Measurements from ENCODE around the gene TFF3. TPM values are rescaled to one million over a fixed set of nuclear protein-coding genes. Genes with fewer than 3 reads are reported as not detected.

TFF3 gene
- total and polyA plus RNA-seq, 2 of the 13 experiments (the other 11 are each of a cell fraction or from before 2014, with no cell fraction given), result 14.2 to 26.9 TPM

DNA sequence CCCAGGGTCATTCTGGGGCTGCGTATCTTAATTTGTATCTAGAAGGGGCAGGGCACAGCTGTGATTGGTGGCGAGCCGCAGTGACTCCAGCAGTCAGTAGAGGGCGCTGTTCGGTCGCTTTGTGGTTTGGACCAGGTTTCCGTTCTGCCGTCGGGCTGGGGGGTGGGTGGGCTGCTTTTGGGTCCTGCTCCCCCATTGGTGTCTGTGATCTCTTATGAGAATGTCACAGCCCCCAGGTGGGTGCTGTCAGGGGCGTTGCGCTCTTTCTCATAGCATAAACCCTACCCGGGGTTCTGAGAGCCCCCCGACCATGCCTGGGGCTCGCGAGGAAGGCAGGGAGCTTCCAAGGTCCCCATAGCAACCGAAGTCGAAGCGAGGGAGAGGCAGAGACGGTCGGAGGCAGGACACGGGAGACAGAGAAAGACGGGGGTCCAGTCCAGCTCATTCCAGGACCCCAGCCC is 5.4 kb downstream of the TFF3 start (continued):
- TF ChIP-seq ATF4 (CRISPR knock-in tag; IDR thresholded peaks at IDR 0.05) (no peak), ZFY (CRISPR knock-in tag; IDR thresholded peaks at IDR 0.05) (no peak), SRF (IDR thresholded peaks at IDR 0.05; ENCODE audit: low read depth, low read length) (no peak), ZNF333 (CRISPR knock-in tag; IDR thresholded peaks at IDR 0.05; ENCODE audit: borderline replicate concordance) (no peak), KLF15 (CRISPR knock-in tag; IDR thresholded peaks at IDR 0.05; ENCODE audit: borderline replicate concordance) (no peak), ZNF354B (CRISPR knock-in tag; IDR thresholded peaks at IDR 0.05) (no peak), SSRP1 (CRISPR knock-in tag; IDR thresholded peaks at IDR 0.05) (no peak), GATA4 (IDR thresholded peaks at IDR 0.05; ENCODE audit: borderline replicate concordance, low read depth) (no peak), NR2F2 (IDR thresholded peaks at IDR 0.05; ENCODE audit: borderline replicate concordance, low read depth) (no peak), KLF12 (CRISPR knock-in tag; IDR thresholded peaks at IDR 0.05; ENCODE audit: borderline replicate concordance) (no peak), ZBTB33 (CRISPR knock-in tag; IDR thresholded peaks at IDR 0.05) (no peak), ZNF605 (CRISPR knock-in tag; IDR thresholded peaks at IDR 0.05) (no peak), ZNF121 (CRISPR knock-in tag; IDR thresholded peaks at IDR 0.05) (no peak), MBD4 (IDR thresholded peaks at IDR 0.05; ENCODE audit: borderline replicate concordance, low read length) (no peak), ZNF264 (CRISPR knock-in tag; IDR thresholded peaks at IDR 0.05) (no peak), TEAD3 (CRISPR knock-in tag; optimal IDR thresholded peaks at IDR 0.05; ENCODE audit: borderline replicate concordance) (peak; percentile 7), KDM4B (CRISPR knock-in tag; IDR thresholded peaks at IDR 0.05) (no peak), RARG (CRISPR knock-in tag; IDR thresholded peaks at IDR 0.05; ENCODE audit: low read depth) (no peak)
- TF ChIP-seq, protein P1, sequence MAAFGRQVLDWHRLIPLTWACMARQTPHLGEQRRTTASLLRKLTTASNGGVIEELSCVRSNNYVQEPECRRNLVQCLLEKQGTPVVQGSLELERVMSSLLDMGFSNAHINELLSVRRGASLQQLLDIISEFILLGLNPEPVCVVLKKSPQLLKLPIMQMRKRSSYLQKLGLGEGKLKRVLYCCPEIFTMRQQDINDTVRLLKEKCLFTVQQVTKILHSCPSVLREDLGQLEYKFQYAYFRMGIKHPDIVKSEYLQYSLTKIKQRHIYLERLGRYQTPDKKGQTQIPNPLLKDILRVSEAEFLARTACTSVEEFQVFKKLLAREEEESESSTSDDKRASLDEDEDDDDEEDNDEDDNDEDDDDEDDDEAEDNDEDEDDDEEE (CRISPR knock-in tag; IDR thresholded peaks at IDR 0.05), result no peak
- TF ChIP-seq, protein P2, sequence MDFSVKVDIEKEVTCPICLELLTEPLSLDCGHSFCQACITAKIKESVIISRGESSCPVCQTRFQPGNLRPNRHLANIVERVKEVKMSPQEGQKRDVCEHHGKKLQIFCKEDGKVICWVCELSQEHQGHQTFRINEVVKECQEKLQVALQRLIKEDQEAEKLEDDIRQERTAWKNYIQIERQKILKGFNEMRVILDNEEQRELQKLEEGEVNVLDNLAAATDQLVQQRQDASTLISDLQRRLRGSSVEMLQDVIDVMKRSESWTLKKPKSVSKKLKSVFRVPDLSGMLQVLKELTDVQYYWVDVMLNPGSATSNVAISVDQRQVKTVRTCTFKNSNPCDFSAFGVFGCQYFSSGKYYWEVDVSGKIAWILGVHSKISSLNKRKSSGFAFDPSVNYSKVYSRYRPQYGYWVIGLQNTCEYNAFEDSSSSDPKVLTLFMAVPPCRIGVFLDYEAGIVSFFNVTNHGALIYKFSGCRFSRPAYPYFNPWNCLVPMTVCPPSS (IDR thresholded peaks at IDR 0.05), result no peak
- TF ChIP-seq, protein P3, sequence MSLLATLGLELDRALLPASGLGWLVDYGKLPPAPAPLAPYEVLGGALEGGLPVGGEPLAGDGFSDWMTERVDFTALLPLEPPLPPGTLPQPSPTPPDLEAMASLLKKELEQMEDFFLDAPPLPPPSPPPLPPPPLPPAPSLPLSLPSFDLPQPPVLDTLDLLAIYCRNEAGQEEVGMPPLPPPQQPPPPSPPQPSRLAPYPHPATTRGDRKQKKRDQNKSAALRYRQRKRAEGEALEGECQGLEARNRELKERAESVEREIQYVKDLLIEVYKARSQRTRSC (CRISPR knock-in tag; IDR thresholded peaks at IDR 0.05; ENCODE audit: low read depth), result no peak
